ENCODE data around the gene CAPRIN2. TPM values are rescaled to one million over a fixed set of nuclear protein-coding genes. Genes with fewer than 3 reads are reported as not detected.

CAPRIN2 gene
- total RNA-seq, 1 experiment from 2014 or later = 123 TPM

GRCh38 chr12:30725739-30726138 is 29.0 kb downstream of the CAPRIN2 start:
- H3K23me2 ChIP-seq (ENCODE audit: insufficient read length, low read depth, low read length, poor library complexity, severe bottlenecking) = no peaks in the 10 kb centered on the region
- H2BK20ac ChIP-seq (ENCODE audit: low read depth, low read length, poor library complexity, severe bottlenecking) = no peak overlapping the region
- no peak overlapping the region for H2AFZ ChIP-seq (ENCODE audit: low read length)
- H3K79me1 ChIP-seq (ENCODE audit: insufficient read depth, low read depth, low read length, poor library complexity, severe bottlenecking) = no peaks in the 10 kb centered on the region
- H3K27me3 Mint-ChIP-seq (ENCODE audit: low read depth) = no peaks in the 10 kb centered on the region
- H3T11ph ChIP-seq (ENCODE audit: low read length) = no peak overlapping the region
- no peak overlapping the region for H4K5ac ChIP-seq (ENCODE audit: insufficient read length, low read depth, low read length)
- H3K56ac ChIP-seq (ENCODE audit: insufficient read length, low read depth, low read length) = no peak overlapping the region
- no CpG with 5 or more reads among the region's 1 CpG for WGBS (ENCODE audit: extremely low coverage, insufficient read length, low lambda C conversion rate)
- no peaks in the 10 kb centered on the region for H3K4me1 Mint-ChIP-seq
- TF ChIP-seq, protein P1, sequence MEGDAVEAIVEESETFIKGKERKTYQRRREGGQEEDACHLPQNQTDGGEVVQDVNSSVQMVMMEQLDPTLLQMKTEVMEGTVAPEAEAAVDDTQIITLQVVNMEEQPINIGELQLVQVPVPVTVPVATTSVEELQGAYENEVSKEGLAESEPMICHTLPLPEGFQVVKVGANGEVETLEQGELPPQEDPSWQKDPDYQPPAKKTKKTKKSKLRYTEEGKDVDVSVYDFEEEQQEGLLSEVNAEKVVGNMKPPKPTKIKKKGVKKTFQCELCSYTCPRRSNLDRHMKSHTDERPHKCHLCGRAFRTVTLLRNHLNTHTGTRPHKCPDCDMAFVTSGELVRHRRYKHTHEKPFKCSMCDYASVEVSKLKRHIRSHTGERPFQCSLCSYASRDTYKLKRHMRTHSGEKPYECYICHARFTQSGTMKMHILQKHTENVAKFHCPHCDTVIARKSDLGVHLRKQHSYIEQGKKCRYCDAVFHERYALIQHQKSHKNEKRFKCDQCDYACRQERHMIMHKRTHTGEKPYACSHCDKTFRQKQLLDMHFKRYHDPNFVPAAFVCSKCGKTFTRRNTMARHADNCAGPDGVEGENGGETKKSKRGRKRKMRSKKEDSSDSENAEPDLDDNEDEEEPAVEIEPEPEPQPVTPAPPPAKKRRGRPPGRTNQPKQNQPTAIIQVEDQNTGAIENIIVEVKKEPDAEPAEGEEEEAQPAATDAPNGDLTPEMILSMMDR (conservative IDR thresholded peaks at IDR 0.05) = no peak
- H2BK12ac ChIP-seq (ENCODE audit: insufficient read length, low read depth, low read length) = no peak overlapping the region
- H4K8ac ChIP-seq (replicated peaks; ENCODE audit: insufficient read length, low read depth, low read length) = no peak overlapping the region
- no peak overlapping the region for H3K4me3 Mint-ChIP-seq
- no peak overlapping the region for H4K91ac ChIP-seq (ENCODE audit: insufficient read length, low read depth, low read length)
- H3K4ac ChIP-seq (ENCODE audit: low read depth, low read length) = no peak overlapping the region
- H3K9ac ChIP-seq (ENCODE audit: extremely low read depth, insufficient read length, low read length) = no peak overlapping the region
- H2BK120ac ChIP-seq (ENCODE audit: low read depth, low read length, poor library complexity, severe bottlenecking) = no peak overlapping the region
- H3K9me3 ChIP-seq (ENCODE audit: control insufficient read depth, low read depth, low read length) = no peaks in the 10 kb centered on the region
- no peaks in the 10 kb centered on the region for H3K27me3 ChIP-seq (ENCODE audit: insufficient read depth, low read length)
- no peak overlapping the region for H3K27ac ChIP-seq (ENCODE audit: insufficient read length, low read depth, low read length)
- H3K9me3 Mint-ChIP-seq = no peaks in the 10 kb centered on the region
- H2BK15ac ChIP-seq (ENCODE audit: low read depth, low read length) = no peak overlapping the region
- H3K23ac ChIP-seq (ENCODE audit: insufficient read length, low read depth, low read length) = no peak overlapping the region
- H4K20me1 ChIP-seq (ENCODE audit: control insufficient read depth, insufficient read depth, insufficient read length) = no peaks in the 10 kb centered on the region
- peaks cover 17 to 93% (median 43%) of the 10 kb centered on the region in 3 experiments; a peak in 6 of 7 replicates for H3K36me3 Mint-ChIP-seq (ENCODE audit: insufficient read depth in 1 of 3, low read depth in 3 of 3)
- H2AK5ac ChIP-seq (ENCODE audit: insufficient read length, low read length) = no peak overlapping the region
- no peaks in the 10 kb centered on the region for H3K79me2 ChIP-seq (ENCODE audit: insufficient read depth, low read length)
- H3K4me1 ChIP-seq (ENCODE audit: insufficient read depth, low read length) = no peaks in the 10 kb centered on the region
- H3K14ac ChIP-seq (ENCODE audit: insufficient read depth, low read length) = no peak overlapping the region
- no peak overlapping the region for H2BK5ac ChIP-seq (ENCODE audit: insufficient read length, low read length)
- 0 out of 7 replicates have a peak overlapping the region, but pooled peaks of 1 of the 3 experiments have one; percentile 13 for H3K27ac Mint-ChIP-seq
- no peak for DNase-seq
- H3K18ac ChIP-seq (ENCODE audit: insufficient read length, low read depth, low read length) = no peak overlapping the region
- H3K4me2 ChIP-seq (ENCODE audit: insufficient read depth, insufficient read length, low read length) = no peak overlapping the region

All from H9 (cell line).